CD4-positive, CD25-positive, alpha-beta regulatory T cell (primary cell): ENCODE results near the gene DAGLB. TPM values are rescaled to one million over a fixed set of nuclear protein-coding genes. Genes with fewer than 3 reads are reported as not detected.
A peak's percentile ranks its signal among the peaks of the same experiment; 100 is the strongest.
"Not testable (repeated sequence)": the region's sequence is repeated elsewhere in the genome, so short reads cannot be mapped to it uniquely, and the experiment has no call there.

ENCODE experiments used
- ATAC-seq, 2 donors: fragments of 150-1000 bp; cut with Tn5 transposase; one replicate each; pipeline ENCODE4 v1.10.0; 2021; ENCODE audit warnings: low read depth in 2 of 2, moderate number of reproducible peaks in 2 of 2, moderate library complexity in 1 of 2
- DNase-seq, 3 donors: peaks; one replicate each; pipeline versions ENCODE4 v3.0.0 to v3.0.0-alpha.2; 2012 to 2022; ENCODE audit warnings: mixed read lengths in 1 of 3
- H3K27ac ChIP-seq: one replicate; pipeline ENCODE4 v1.7.0; 2013; ENCODE audit warnings: mild to moderate bottlenecking, low read length; ENCODE audit not compliant: insufficient read depth, poor library complexity, severe bottlenecking
- H3K27me3 ChIP-seq: one replicate; pipeline ENCODE4 v1.7.0; 2013; ENCODE audit warnings: low read length; ENCODE audit not compliant: control insufficient read depth, insufficient read depth
- H3K36me3 ChIP-seq: one replicate; pipeline ENCODE4 v1.7.0; 2013; ENCODE audit warnings: mild to moderate bottlenecking, low read length, moderate library complexity; ENCODE audit not compliant: control insufficient read depth, insufficient read depth
- H3K4me1 ChIP-seq: 2 replicates; pipeline ENCODE4 v1.7.0; 2013; ENCODE audit warnings: mild to moderate bottlenecking, low read length; ENCODE audit not compliant: insufficient read depth, control insufficient read depth, poor library complexity, severe bottlenecking
- H3K4me3 ChIP-seq: one replicate; pipeline ENCODE4 v1.7.0; 2013; ENCODE audit warnings: low read depth, mild to moderate bottlenecking, low read length, moderate library complexity
- H3K9me3 ChIP-seq, 2 experiments: 1 replicate in 1 of 2; 2 replicates in 1 of 2; pipeline ENCODE4 v1.7.0; 2013; ENCODE audit warnings: low read length in 2 of 2, mild to moderate bottlenecking in 1 of 2, moderate library complexity in 1 of 2; ENCODE audit not compliant: control insufficient read depth in 2 of 2
- H3K27ac Mint-ChIP-seq, 3 donors: one replicate each; pipeline ENCODE4 v1.8.0; 2020 to 2022; ENCODE audit warnings: mild to moderate bottlenecking in 3 of 3, mixed read lengths in 3 of 3, moderate library complexity in 2 of 3
- H3K27me3 Mint-ChIP-seq: one replicate; pipeline ENCODE4 v1.8.0; 2022; ENCODE audit warnings: mild to moderate bottlenecking, mixed read lengths
- H3K36me3 Mint-ChIP-seq: one replicate; pipeline ENCODE4 v1.8.0; 2020; ENCODE audit warnings: mixed read lengths
- H3K4me1 Mint-ChIP-seq, 4 donors: one replicate each; pipeline ENCODE4 v1.8.0; 2020 to 2022; ENCODE audit warnings: mixed read lengths in 4 of 4, mild to moderate bottlenecking in 1 of 4
- H3K4me3 Mint-ChIP-seq, 4 donors: one replicate each; pipeline ENCODE4 v1.8.0; 2020 to 2022; ENCODE audit warnings: mild to moderate bottlenecking in 4 of 4, mixed read lengths in 4 of 4, moderate library complexity in 3 of 4
- H3K9me3 Mint-ChIP-seq, 7 donors: one replicate each; pipeline ENCODE4 v1.8.0; 2020 to 2022; ENCODE audit warnings: mixed read lengths in 7 of 7, mild to moderate bottlenecking in 3 of 7, moderate library complexity in 2 of 7
- polyA plus RNA-seq, 4 donors: library from polyadenylated mRNA; unstranded; fragments of 300-500 nt; fragmentation: Illumina TruSeq; gene quantifications; one replicate each; pipeline ENCODE4 v1.2.3, GENCODE V29; 2021
- total RNA-seq: library from RNA; stranded (reverse); gene quantifications from one replicate; pipeline ENCODE4 v1.2.3, GENCODE V29; 2022

DAGLB gene
- total and polyA plus RNA-seq, 5 donors from 2014 or later, result 5.9 to 33.2 (median 12.0) TPM

DNA sequence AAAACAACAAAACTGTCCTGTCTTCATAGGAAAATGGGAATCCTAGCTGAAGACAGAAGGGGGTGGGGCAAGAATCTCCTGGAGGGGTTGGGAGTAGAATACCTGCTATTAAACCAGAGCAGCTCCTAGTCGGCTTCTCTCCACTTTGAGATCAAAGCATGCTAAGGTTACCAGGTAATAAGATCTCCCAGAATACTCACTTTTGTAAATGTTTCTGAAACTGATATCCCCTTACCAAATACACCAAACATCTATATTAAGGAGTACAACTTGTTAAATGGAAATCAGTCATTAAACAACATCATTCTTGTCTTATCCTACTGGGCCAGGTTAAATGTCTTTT is 29.5 kb upstream of the DAGLB start:
- ATAC-seq, result no peak
- Histone ChIP-seq H3K27ac (no peak overlapping the region), H3K9me3 (no peaks in the 10 kb centered on the region), H3K4me1 (peaks cover 12% of the 10 kb centered on the region), H3K4me3 (no peak overlapping the region), H3K36me3 (peaks cover 28% of the 10 kb centered on the region), H3K27me3 (no peaks in the 10 kb centered on the region)
- Mint-ChIP-seq H3K27ac (peak overlapping the region in 1 of 3 donors; percentile 3), H3K36me3 (peaks cover 9% of the 10 kb centered on the region), H3K4me3 (peak overlapping the region in 1 of 4 donors; percentile 22), H3K4me1 (peaks cover 30 to 72% (median 46%) of the 10 kb centered on the region in 4 donors), H3K9me3 (no peaks in the 10 kb centered on the region), H3K27me3 (no peaks in the 10 kb centered on the region)
- DNase-seq, result no peak

DNA sequence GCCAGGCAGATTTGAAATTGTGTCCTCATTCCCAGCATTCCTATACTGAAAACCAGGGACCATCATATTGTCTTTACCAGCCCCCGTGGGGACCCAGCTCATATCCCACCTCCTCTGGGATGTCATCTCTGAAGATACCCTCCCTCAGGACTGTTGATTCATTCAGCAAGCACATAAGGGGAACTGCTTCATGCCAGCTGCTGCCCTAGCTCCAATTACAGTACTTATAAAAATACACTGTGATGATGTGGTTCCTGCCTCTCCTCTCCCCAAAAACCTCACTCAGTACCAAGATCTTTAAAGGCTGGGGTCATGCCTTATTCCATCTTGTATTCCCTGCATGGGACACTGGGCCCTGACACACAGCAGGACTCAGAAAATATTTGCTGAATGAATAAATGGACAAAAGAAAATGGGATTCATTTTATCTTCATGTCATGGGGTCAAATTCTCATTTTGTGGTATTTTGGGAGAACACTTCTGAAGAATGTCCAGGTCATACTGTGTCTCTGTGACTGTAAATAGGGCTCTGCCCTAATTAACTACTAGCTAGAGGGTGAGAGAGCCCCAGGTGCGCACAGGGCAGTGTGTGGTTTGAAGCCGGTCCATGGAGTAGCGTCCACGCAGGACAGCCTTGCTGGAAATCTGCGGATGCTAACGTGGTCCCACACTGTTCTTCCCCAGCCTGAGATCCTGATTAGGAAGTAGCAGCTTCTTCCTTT is 29.0 kb upstream of the DAGLB start:
- H3K4me1 Mint-ChIP-seq, result peaks cover 29 to 68% (median 46%) of the 10 kb centered on the region in 4 donors
- peak overlapping the region; percentile 21 to 52 (median 49) for H3K27ac Mint-ChIP-seq
- Histone ChIP-seq H3K36me3 (peaks cover 33% of the 10 kb centered on the region), H3K27ac (no peak overlapping the region), H3K4me1 (peaks cover 10% of the 10 kb centered on the region), H3K4me3 (no peak overlapping the region), H3K27me3 (no peaks in the 10 kb centered on the region), H3K9me3 (no peaks in the 10 kb centered on the region)
- ATAC-seq (no peak), DNase-seq (no peak)
- no peaks in the 10 kb centered on the region for H3K27me3 Mint-ChIP-seq
- H3K4me3 Mint-ChIP-seq, result peak overlapping the region in 1 of 4 donors; percentile 46
- peaks cover 13% of the 10 kb centered on the region for H3K36me3 Mint-ChIP-seq
- no peaks in the 10 kb centered on the region for H3K9me3 Mint-ChIP-seq

DNA sequence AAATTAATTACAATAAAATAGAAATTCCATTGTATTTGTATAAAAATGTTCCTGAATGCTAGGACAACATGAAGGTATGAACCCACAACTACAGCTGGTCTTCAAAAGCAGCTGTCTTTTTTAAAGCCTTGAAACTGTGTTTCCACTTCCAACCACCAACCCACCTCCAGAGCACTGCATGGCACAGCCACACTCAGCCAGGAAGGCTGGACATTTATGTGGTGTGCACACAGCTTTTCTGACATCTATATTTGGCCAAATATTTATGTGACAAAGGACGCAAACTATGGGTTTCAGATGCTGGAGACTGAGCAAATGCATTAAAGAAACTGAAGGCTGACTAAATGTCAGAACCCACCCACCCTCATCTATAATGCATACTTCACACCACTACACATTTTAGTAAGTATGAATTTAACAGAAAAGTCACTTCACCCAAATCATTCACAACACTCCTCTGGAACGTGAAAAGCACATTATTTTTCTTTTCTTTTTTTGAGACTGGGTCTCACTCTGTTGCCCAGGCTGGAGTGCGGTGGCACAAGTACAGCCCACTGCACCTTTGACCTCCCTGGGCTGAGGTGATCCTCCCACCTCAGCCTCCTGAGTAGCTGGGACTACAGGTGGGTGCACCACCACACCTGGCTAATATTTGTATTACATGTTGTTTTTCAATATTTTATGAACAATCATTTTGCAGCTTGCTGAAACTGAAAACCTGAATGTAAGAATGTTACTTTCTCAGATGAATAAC is 27.9 kb upstream of the DAGLB start:
- no peaks in the 10 kb centered on the region for H3K27me3 ChIP-seq
- no peaks in the 10 kb centered on the region for H3K9me3 ChIP-seq
- H3K4me1 ChIP-seq, result peaks cover 8% of the 10 kb centered on the region
- H3K9me3 Mint-ChIP-seq, result no peaks in the 10 kb centered on the region
- H3K36me3 ChIP-seq, result peaks cover 38% of the 10 kb centered on the region
- no peak overlapping the region for H3K27ac ChIP-seq
- ATAC-seq, result no peak
- no peaks in the 10 kb centered on the region for H3K27me3 Mint-ChIP-seq
- H3K4me3 Mint-ChIP-seq, result peak overlapping the region in 1 of 4 donors; percentile 37
- no peak for DNase-seq
- H3K27ac Mint-ChIP-seq, result peak overlapping the region in 1 of 3 donors; percentile 16
- H3K36me3 Mint-ChIP-seq, result peaks cover 10% of the 10 kb centered on the region
- no peak overlapping the region for H3K4me3 ChIP-seq
- H3K4me1 Mint-ChIP-seq, result peaks cover 26 to 56% (median 39%) of the 10 kb centered on the region in 4 donors

DNA sequence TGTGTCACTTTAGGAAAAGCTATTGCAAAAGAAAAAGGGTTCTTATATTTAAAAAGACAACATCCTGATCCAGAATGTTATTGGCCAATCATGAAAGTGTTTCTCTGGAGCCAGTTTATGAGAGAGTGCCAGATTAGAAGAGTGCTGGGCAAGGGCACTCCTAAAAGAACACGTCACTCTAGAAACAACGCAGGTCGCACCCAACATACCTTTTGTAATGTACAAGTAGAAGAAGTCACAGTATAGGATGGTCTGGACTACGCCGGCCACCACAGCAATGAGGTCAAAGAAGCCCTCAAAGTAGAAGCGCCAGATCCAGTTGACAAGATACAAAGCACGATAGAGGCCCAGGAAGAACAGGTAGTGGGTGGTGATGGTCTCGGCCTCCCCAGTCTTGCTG is 18.1 kb upstream of the DAGLB start:
- Histone ChIP-seq H3K4me1 (no peaks in the 10 kb centered on the region), H3K27me3 (no peaks in the 10 kb centered on the region), H3K4me3 (no peak overlapping the region), H3K9me3 (no peaks in the 10 kb centered on the region), H3K27ac (no peak overlapping the region), H3K36me3 (peaks cover 59% of the 10 kb centered on the region)
- Mint-ChIP-seq H3K27me3 (no peaks in the 10 kb centered on the region), H3K36me3 (peaks cover 31% of the 10 kb centered on the region), H3K27ac (peak overlapping the region in 1 of 3 donors; percentile 16), H3K4me3 (no peak overlapping the region), H3K4me1 (peaks cover 0 to 2% (median 1%) of the 10 kb centered on the region in 4 donors), H3K9me3 (no peaks in the 10 kb centered on the region)
- ATAC-seq, result no peak
- DNase-seq, result no peak

DNA sequence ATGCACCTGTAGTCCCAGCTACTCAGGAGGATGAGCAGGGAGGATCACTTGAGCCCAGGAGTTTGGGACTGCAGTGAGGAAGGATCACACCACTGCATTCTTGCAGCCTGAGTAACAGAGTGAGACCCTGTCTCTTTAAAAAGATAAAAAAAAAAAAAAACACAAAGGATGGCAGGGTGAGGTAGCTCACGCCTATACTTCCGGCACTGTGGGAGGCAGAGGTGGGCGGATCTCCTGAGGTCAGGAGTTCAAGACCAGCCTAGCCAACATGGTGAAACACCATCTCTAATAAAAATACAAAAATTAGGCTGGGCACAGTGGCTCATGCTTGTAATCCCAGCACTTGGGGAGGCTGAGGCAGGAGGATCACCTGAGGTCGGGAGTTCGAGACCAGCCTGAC is 15.9 kb upstream of the DAGLB start:
- H3K9me3 ChIP-seq, H3K4me1 Mint-ChIP-seq, ATAC-seq, H3K27me3 Mint-ChIP-seq, H3K27ac Mint-ChIP-seq, H3K4me3 Mint-ChIP-seq, H3K4me1 ChIP-seq, H3K9me3 Mint-ChIP-seq, H3K4me3 ChIP-seq, H3K27ac ChIP-seq, H3K27me3 ChIP-seq: not testable (repeated sequence)
- peaks cover 25% of the 10 kb centered on the region for H3K36me3 Mint-ChIP-seq
- peaks cover 42% of the 10 kb centered on the region for H3K36me3 ChIP-seq
- DNase-seq, result peak in 1 of 3 donors; percentile 16

DNA sequence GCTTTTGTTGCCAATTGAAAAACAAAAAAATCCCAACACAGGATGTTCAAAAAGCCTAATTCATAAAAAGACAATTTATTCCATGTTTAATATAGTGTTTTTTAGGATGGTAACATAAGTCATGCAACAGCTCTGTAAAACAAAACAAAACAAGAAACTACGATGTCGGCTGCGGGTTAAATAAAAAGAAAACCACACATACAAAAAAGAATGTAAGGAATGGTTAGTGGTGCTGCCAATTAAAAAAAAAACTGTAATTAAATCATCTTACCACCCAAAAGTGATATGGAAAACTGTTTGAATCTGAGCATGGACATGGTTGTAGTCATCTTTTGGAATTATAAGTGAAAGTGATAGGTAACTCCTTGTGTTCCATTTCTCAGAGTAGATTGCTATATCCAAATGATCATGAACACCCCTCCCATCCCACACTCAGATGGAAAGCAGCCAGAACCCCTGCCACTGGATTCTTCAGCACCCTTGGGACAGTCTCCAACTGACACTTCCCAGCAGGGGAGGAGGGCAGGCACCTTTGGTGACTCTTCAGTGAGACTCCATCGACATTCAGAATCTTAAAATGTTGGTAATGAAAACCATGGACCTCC is 14.3 kb upstream of the DAGLB start:
- Mint-ChIP-seq H3K9me3 (no peaks in the 10 kb centered on the region), H3K4me1 (peaks cover 0 to 2% (median 0%) of the 10 kb centered on the region in 4 donors), H3K36me3 (peaks cover 22% of the 10 kb centered on the region), H3K27me3 (no peaks in the 10 kb centered on the region), H3K27ac (no peak overlapping the region), H3K4me3 (no peak overlapping the region)
- H3K4me1 ChIP-seq, result no peaks in the 10 kb centered on the region
- H3K27ac ChIP-seq, result no peak overlapping the region
- H3K36me3 ChIP-seq, result peaks cover 32% of the 10 kb centered on the region
- DNase-seq (no peak), ATAC-seq (no peak)
- no peaks in the 10 kb centered on the region for H3K9me3 ChIP-seq
- no peaks in the 10 kb centered on the region for H3K27me3 ChIP-seq
- H3K4me3 ChIP-seq, result no peak overlapping the region

DNA sequence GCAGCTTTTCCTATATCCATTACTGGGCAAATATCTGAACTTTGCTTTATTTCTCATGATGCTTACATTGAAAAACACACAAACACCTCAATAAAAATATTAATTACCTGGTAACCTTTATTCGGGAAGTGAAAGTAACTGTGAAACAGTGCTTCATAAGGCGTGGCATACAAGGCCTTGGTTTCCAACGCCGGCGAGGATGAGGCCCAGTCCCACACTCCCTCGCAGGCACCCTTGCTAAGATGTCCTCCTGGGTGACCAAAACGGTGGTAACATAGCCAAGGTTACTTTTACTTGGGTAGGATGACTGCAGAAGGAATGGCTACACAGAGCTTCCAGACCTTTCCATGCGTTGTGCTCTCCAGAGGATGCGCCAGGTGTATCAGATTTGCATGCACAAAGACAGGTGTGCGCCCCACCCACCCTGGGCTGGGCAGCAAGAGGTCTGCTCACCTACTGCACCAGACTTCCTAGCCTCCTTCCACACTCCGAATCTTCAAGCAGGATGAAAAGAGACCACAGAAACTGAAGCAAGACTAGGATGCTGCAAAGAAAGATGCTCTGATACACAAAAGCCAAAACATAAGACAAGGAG is 13.3 kb upstream of the DAGLB start:
- DNase-seq (no peak), ATAC-seq (no peak)
- Histone ChIP-seq H3K27ac (no peak overlapping the region), H3K27me3 (no peaks in the 10 kb centered on the region), H3K9me3 (no peaks in the 10 kb centered on the region), H3K4me1 (no peaks in the 10 kb centered on the region), H3K36me3 (peaks cover 23% of the 10 kb centered on the region), H3K4me3 (no peak overlapping the region)
- no peaks in the 10 kb centered on the region for H3K27me3 Mint-ChIP-seq
- H3K4me3 Mint-ChIP-seq, result no peak overlapping the region
- peak overlapping the region in 2 of 3 donors; percentile 6 to 53 for H3K27ac Mint-ChIP-seq
- no peaks in the 10 kb centered on the region for H3K9me3 Mint-ChIP-seq
- H3K4me1 Mint-ChIP-seq, result peaks cover 0 to 2% (median 0%) of the 10 kb centered on the region in 4 donors
- H3K36me3 Mint-ChIP-seq, result peaks cover 12% of the 10 kb centered on the region
